Heart right ventricle (tissue), 16 donors: ENCODE measurements around the gene ELF3. TPM values are rescaled to one million over a fixed set of nuclear protein-coding genes. Genes with fewer than 3 reads are reported as not detected.
"Not testable (repeated sequence)": the region's sequence is repeated elsewhere in the genome, so short reads cannot be mapped to it uniquely, and the experiment has no call there.

Experiments used
- ATAC-seq, 8 donors: fragments of 200-7000 bp; cut with Tn5 transposase; one replicate each; pipeline ENCODE4 v1.9.1; 2020; ENCODE audit warnings: mild to moderate bottlenecking in 8 of 8, moderate library complexity in 8 of 8, moderate number of reproducible peaks in 1 of 8
- DNase-seq, 2 donors: peaks; one replicate each; pipeline ENCODE4 v3.0.0-alpha.2; 2020
- H3K27ac ChIP-seq, 10 donors: fragments of 200-600 bp; sonication (generic) in 2 of 10; one replicate each; pipeline versions ENCODE4 v1.5.0 to v1.8.0; 2020 to 2022; ENCODE audit warnings: mild to moderate bottlenecking in 3 of 10
- H3K27me3 ChIP-seq, 7 donors: fragments of 200-600 bp; one replicate each; pipeline ENCODE4 v1.8.0; 2021 to 2022; ENCODE audit warnings: mild to moderate bottlenecking in 2 of 7
- H3K36me3 ChIP-seq, 9 donors: fragments of 200-600 bp; sonication (generic) in 1 of 9; one replicate each; pipeline versions ENCODE4 v1.5.0 to v1.8.0; 2020 to 2022; ENCODE audit warnings: mild to moderate bottlenecking in 2 of 9
- H3K4me1 ChIP-seq, 9 donors: fragments of 200-600 bp; sonication (generic) in 1 of 9; one replicate each; pipeline versions ENCODE4 v1.5.0 to v1.8.0; 2020 to 2022; ENCODE audit warnings: mild to moderate bottlenecking in 4 of 9
- H3K4me3 ChIP-seq, 10 donors: fragments of 200-600 bp; sonication (generic) in 2 of 10; one replicate each; pipeline versions ENCODE4 v1.5.0 to v1.8.0; 2020 to 2022; ENCODE audit warnings: mild to moderate bottlenecking in 7 of 10, moderate library complexity in 2 of 10
- H3K9me3 ChIP-seq, 11 donors: fragments of 200-600 bp in 10 of 11; sonication (generic) in 2 of 11; one replicate each; pipeline versions ENCODE4 v1.5.0 to v1.8.0; 2013 to 2022; ENCODE audit warnings: mild to moderate bottlenecking in 2 of 11, control low read depth in 1 of 11, moderate library complexity in 1 of 11
- WGBS, 2 donors: extraction: QIAGEN DNeasy Blood & Tissue Kit; methylation state at CpG; one replicate each; pipeline ENCODE4 v1.1.7; 2013; ENCODE audit warnings: inconsistent platforms in 1 of 2; 5-methylcytosine and 5-hydroxymethylcytosine counted together
- intact Hi-C, 10 donors: fragments of 100-400 bp; cut with DNase I; formaldehyde crosslinking; loops; one replicate each; pipeline versions ENCODE4 v1.11.1 to v1.14.2; 2022
- polyA plus RNA-seq, 2 donors: library from polyadenylated mRNA; stranded (reverse); fragments of 200-250 nt; gene quantifications; one replicate each; pipeline ENCODE4 v1.2.3, GENCODE V29; 2013
- total RNA-seq, 10 donors: library from RNA; stranded (reverse); fragmentation: NEBNext Ultra II Directional in 3 of 10; extraction: Animal tissue kit (Norgen Biotek cat#: 25700) in 3 of 10; gene quantifications; one replicate each; pipeline versions ENCODE4 v1.2.1 to v1.2.4, GENCODE V29; 2021 to 2023
- TF ChIP-seq, protein P1 (sequence below), 9 donors: fragments of 200-600 bp; sonication (generic) in 2 of 9; IDR thresholded peaks; one replicate each; pipeline versions ENCODE4 v1.5.0 to v1.8.0; 2021 to 2022; ENCODE audit warnings: antibody characterized with exemption in 9 of 9, mild to moderate bottlenecking in 5 of 9, moderate library complexity in 1 of 9
- donor health status: Arrhythmogenic right ventricular cardiomyopathy.
- donor health status: ischemic (EF 13 %, LVEDD 7.1; RV severe dilation, severe dysfunction).
- donor health status: healthy with polysubstance abuse.
- donor health status: DM: no; HTN: yes; CAD: no.
- donor health status: DM: no; HTN: no; CAD: no.
- donor health status: ischemic (EF 25% LVEDD 6.9; RV normal size, moderate dysfunction).
- donor health status: ischemic (EF 25% LVEDD 5.7; RV mildly dilated, moderate dysfunction).
- donor health status: healthy.
- donor health status: DM: yes; HTN: yes; CAD: no.
- donor health status: Ischemic cardiomyopathy.
- donor health status: ischemic (EF 35%, LVEDD 5.7; RV mildly dilated, moderate dysfunction).
- donor health status: nonischemic (EF 11% LVEDD 7.7; RV severe dilation, severe dysfunction).
- donor health status: DM: yes; HTN: yes; CAD: no.
- donor health status: PGD.
- donor health status: ischemic (EF 29% LVEDD 5.4; RV normal size, mild dysfunction).
- donor health status: nonischemic (EF 23%, LVEDD 6.1; RV moderate dilation, normal function).

Gene ELF3
- total and polyA plus RNA-seq, 12 donors = 0.09 to 255 (median 1.4) TPM; not detected in 2

DNA sequence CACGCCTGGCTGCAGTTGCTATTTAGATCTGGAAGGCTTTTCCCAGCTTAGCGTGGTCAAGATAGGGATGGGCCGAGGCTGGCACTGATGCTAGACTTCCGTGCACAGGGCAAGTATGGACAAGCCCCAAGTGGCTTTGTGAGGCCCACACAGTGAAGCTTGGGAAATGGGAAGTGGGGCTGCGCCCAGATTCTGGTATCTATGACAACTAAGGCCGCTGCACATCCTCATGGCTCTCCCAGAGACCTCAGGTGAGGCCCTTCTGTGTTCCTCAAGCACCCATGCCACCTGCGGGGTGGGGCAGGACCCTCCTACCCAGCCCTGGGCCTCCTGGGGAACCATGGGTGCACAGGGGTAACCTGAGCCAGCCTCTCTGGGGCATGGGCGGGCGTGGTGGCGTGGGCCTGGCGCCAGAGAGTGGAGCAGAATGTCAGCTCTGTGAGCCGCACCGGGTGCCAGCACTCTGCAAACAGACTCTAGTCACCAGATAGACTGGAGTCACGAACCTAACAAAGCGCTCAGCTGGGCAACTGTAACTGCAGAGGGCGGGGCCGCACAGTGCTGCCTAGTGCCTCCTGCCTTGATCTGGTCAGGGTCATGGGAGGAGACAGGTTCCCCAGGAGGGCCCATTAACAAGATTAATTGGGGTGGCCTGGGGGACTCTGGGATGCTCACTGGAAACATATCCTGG lies 46.4 kb downstream of the ELF3 start:
- peak; percentile 61 to 71 for DNase-seq
- Histone ChIP-seq H3K9me3 (no peaks in the 10 kb centered on the region), H3K27me3 (no peaks in the 10 kb centered on the region), H3K36me3 (no peaks in the 10 kb centered on the region), H3K4me1 (peaks cover 0 to 5% (median 0%) of the 10 kb centered on the region in 9 donors), H3K27ac (peak overlapping the region in 5 of 10 donors; percentile 15 to 48 (median 28)), H3K4me3 (no peak overlapping the region)
- TF ChIP-seq, protein P1, sequence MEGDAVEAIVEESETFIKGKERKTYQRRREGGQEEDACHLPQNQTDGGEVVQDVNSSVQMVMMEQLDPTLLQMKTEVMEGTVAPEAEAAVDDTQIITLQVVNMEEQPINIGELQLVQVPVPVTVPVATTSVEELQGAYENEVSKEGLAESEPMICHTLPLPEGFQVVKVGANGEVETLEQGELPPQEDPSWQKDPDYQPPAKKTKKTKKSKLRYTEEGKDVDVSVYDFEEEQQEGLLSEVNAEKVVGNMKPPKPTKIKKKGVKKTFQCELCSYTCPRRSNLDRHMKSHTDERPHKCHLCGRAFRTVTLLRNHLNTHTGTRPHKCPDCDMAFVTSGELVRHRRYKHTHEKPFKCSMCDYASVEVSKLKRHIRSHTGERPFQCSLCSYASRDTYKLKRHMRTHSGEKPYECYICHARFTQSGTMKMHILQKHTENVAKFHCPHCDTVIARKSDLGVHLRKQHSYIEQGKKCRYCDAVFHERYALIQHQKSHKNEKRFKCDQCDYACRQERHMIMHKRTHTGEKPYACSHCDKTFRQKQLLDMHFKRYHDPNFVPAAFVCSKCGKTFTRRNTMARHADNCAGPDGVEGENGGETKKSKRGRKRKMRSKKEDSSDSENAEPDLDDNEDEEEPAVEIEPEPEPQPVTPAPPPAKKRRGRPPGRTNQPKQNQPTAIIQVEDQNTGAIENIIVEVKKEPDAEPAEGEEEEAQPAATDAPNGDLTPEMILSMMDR (IDR thresholded peaks at IDR 0.05) = no peak
- intact Hi-C loops = loop anchor here in 1 of 10 donors (2.0 kb wide), 1 partner anchor 50 kb away; no protein-coding TSS in a partner anchor
- peak; percentile 63 to 96 (median 92) for ATAC-seq
- 64 to 69% methylated on average over 17 of the region's 17 CpGs for WGBS, 2 donors

DNA sequence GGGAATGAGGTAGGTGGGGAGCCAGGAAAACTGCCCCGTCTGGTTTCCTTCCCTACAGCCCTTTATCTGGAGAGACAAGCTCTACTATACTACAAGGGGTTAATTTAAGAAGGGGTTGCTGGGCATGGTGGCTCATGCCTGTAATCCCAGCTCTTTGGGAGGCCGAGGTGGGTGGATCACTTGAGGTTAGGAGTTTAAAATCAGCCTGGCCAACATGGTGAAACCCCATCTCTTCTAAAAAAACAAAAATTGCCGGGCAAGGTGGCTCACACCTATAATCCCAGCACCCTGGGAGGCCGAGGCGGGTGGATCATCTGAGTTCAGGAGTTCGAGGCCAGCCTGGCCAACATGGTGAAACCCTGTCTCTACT lies 46.9 kb downstream of the ELF3 start:
- ATAC-seq, H3K4me1 ChIP-seq, H3K27me3 ChIP-seq, H3K4me3 ChIP-seq, DNase-seq, H3K9me3 ChIP-seq, H3K36me3 ChIP-seq: not testable (repeated sequence)
- WGBS, 2 donors = 72 to 87% methylated on average over 6 of the region's 6 CpGs
- H3K27ac ChIP-seq = peak overlapping the region in 3 of 10 donors; percentile 25 to 45 (median 28)
- intact Hi-C loops = loop anchor here in 1 of 10 donors (2.0 kb wide), 1 partner anchor 49 kb away; no protein-coding TSS in a partner anchor

DNA sequence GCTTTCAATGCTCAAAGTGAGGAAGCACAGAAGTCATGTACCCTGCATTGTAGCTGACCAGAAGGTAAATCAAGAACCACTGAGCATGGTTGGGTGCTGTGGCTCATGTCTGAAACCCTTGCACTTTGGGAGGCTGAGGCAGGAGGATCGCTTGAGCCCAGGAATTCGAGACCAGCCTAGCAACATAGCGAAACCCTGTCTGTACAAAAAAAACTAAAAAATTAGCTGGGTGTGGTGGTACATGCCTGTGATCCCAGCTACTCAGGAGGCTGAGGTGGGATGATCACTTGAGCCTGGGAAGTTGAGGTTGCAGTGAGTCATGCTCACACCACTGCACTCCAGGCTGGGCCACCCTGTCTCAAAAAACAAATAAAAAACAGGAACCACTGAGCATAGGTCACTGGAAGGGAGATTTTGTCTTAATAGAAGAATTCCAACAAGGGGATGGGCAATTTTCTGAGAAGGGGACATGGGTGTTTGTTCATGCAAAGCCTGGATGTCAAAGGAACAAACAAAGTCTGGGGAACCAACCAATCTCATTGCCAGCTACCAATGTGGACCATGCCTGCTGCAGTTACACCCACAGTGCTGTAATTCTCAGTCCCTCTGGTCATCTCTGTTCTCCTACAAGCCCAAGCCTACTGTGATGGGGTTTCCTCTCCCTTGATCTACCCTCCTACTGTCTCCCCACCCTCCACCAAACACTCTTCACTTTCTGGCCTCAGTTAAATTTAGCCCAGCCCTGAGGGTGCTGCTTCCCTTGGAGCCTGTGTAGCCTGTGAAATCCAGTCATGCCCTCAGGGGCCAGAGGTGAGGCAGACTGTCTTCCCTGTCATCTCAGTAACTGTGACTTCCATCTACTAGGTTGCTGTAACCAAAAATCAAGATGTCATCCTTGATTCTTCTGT lies 47.9 kb downstream of the ELF3 start:
- no peak overlapping the region for H3K4me3 ChIP-seq
- H3K36me3 ChIP-seq = no peaks in the 10 kb centered on the region
- peaks cover 0 to 5% (median 0%) of the 10 kb centered on the region in 9 donors for H3K4me1 ChIP-seq
- no peak overlapping the region for H3K27ac ChIP-seq
- 95 to 96% methylated on average over 3 of the region's 3 CpGs for WGBS, 2 donors
- intact Hi-C loops = no loop called here
- DNase-seq = no peak
- H3K9me3 ChIP-seq = no peaks in the 10 kb centered on the region
- no peak for ATAC-seq
- peaks cover 0 to 9% (median 0%) of the 10 kb centered on the region in 7 donors for H3K27me3 ChIP-seq
- TF ChIP-seq, protein P1 (IDR thresholded peaks at IDR 0.05) = no peak

DNA sequence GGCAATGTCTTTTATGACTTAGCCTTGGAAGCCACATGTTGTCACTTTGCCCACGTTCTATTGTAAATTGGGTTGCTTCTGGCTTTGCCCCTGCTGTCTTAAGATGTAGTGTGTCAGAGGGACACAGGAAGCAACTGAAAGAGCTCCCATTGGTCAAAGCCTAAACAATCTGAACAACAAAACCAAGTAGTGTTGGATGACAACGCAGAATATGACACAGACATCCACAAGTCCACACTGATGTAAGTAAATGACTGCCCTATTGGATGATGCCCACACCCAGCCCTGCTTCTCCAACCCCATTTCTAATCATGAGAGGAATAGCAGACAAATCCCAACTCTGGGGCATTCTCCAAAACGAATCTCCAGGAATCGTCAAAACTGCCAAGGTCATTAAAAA lies 50.7 kb downstream of the ELF3 start:
- WGBS, 2 donors = 81 to 89% methylated on average over 4 of the region's 4 CpGs
- no peak overlapping the region for H3K4me3 ChIP-seq
- peaks cover 0 to 9% (median 0%) of the 10 kb centered on the region in 7 donors for H3K27me3 ChIP-seq
- no peak overlapping the region for H3K27ac ChIP-seq
- ATAC-seq (no peak), DNase-seq (no peak)
- peaks cover 0 to 5% (median 0%) of the 10 kb centered on the region in 9 donors for H3K4me1 ChIP-seq
- H3K36me3 ChIP-seq = no peaks in the 10 kb centered on the region
- no peaks in the 10 kb centered on the region for H3K9me3 ChIP-seq
- intact Hi-C loops = no loop called here
- TF ChIP-seq, protein P1 (IDR thresholded peaks at IDR 0.05) = no peak

DNA sequence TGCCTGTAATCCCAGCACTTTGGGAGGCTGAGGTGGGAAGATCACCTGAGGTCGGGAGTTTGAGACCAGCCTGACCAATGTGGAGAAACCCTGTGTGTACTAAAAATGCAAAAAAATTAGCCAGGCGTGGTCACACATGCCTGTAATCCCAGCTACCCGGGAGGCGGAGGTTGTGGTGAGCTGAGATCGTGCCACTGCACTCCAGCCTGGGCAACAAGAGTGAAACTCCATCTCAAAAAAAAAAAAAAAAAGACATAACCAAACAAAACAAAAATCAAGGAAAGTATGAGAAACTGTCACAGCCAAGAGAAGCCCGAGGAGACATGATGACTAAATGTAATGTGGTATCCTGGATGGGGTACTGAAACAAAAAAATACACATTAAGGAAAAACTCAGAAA lies 51.4 kb downstream of the ELF3 start:
- DNase-seq, H3K4me3 ChIP-seq, H3K27me3 ChIP-seq, H3K4me1 ChIP-seq, H3K9me3 ChIP-seq, ATAC-seq, H3K27ac ChIP-seq, intact Hi-C loops, H3K36me3 ChIP-seq: not testable (repeated sequence)
- 79 to 80% methylated on average over 6 of the region's 6 CpGs for WGBS, 2 donors

DNA sequence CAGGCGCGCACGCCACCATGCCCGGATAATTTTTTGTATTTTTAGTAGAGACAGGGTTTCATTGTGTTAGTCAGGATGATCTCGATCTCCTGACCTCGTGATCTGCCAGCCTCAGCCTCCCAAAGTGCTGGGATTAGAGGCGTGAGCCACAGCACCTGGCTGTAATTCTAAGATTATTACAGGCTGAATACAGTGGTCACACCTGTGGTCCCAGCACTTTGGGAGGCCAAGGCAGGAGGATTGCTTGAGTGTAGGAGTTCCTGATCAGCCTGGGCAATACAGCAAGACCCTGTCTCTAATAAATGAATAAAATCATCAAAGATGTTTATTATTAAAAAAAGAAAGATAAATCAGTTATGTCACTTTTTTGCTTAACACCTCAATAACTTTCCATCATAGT lies 52.2 kb downstream of the ELF3 start:
- ATAC-seq, H3K27me3 ChIP-seq, H3K4me3 ChIP-seq, intact Hi-C loops, H3K4me1 ChIP-seq, H3K9me3 ChIP-seq, H3K36me3 ChIP-seq, DNase-seq, H3K27ac ChIP-seq: not testable (repeated sequence)
- 93 to 96% methylated on average over 7 of the region's 7 CpGs for WGBS, 2 donors
